ENCODE measurements around the gene CXCR6. TPM values are rescaled to one million over a fixed set of nuclear protein-coding genes. Genes with fewer than 3 reads are reported as not detected.

The CXCR6 gene
- total and polyA plus RNA-seq, 2 of the 8 experiments (the other 6 are each of a cell fraction or from before 2014, with no cell fraction given), result not detected

- no peak for TF ChIP-seq TAF7 (optimal IDR thresholded peaks at IDR 0.05; ENCODE audit: borderline replicate concordance, low read depth, low read length)
These were observed 50.3 kb downstream of the CXCR6 start (continued) for GRCh38 chr3:45993421-45994027.
